ENCODE measurements around the gene LRRC53.

LRRC53 gene

GRCh38 chr1:74429580-74429979 is 82.8 kb downstream of the LRRC53 start:
- H3K4me1 ChIP-seq (ENCODE audit: control insufficient read depth, low read depth, low read length): no peaks in the 10 kb centered on the region

GRCh38 chr1:74427681-74428080 is 84.7 kb downstream of the LRRC53 start:
- Histone ChIP-seq H3K56ac (ENCODE audit: low read length) (no peak overlapping the region), H3K79me2 (ENCODE audit: control insufficient read depth, insufficient read depth, low read length) (no peaks in the 10 kb centered on the region), H4K5ac (ENCODE audit: low read length) (no peak overlapping the region), H3K23ac (ENCODE audit: low read length) (no peak overlapping the region), H3K27me3 (ENCODE audit: insufficient read depth, low read length, poor library complexity) (no peaks in the 10 kb centered on the region), H3K4me2 (ENCODE audit: low read length) (no peak overlapping the region), H2BK5ac (ENCODE audit: low read length) (no peak overlapping the region), H3K36me3 (ENCODE audit: control insufficient read depth, insufficient read depth, low read length) (no peaks in the 10 kb centered on the region), H2BK120ac (ENCODE audit: low read depth, low read length) (no peak overlapping the region), H2AK5ac (ENCODE audit: low read length) (no peak overlapping the region), H3K18ac (ENCODE audit: low read length) (no peak overlapping the region), H3K4me3 (ENCODE audit: low read length) (no peak overlapping the region), H4K8ac (ENCODE audit: low read depth, low read length) (no peak overlapping the region), H3K9ac (ENCODE audit: low read length) (no peak overlapping the region), H2BK15ac (replicated peaks; ENCODE audit: low read depth) (no peak overlapping the region), H3K79me1 (ENCODE audit: low read length) (no peaks in the 10 kb centered on the region), H3K4me1 (ENCODE audit: control insufficient read depth, low read depth, low read length) (no peaks in the 10 kb centered on the region), H3K4ac (ENCODE audit: low read depth, low read length) (no peak overlapping the region), H3K27ac (ENCODE audit: low read depth, low read length) (no peak overlapping the region)
- no CpG with 5 or more reads among the region's 1 CpG for WGBS (ENCODE audit: extremely low coverage, insufficient coverage, low lambda C conversion rate)
- DNase-seq: no peak

More at GRCh38 chr1:74429580-74429979, 82.8 kb downstream of the LRRC53 start:
- Histone ChIP-seq H4K8ac (ENCODE audit: low read depth, low read length) (no peak overlapping the region), H3K4me2 (ENCODE audit: low read length) (no peak overlapping the region), H3K27ac (ENCODE audit: low read depth, low read length) (no peak overlapping the region), H3K36me3 (ENCODE audit: control insufficient read depth, insufficient read depth, low read length) (no peaks in the 10 kb centered on the region), H2BK120ac (ENCODE audit: low read depth, low read length) (no peak overlapping the region), H3K18ac (ENCODE audit: low read length) (no peak overlapping the region), H3K4me3 (ENCODE audit: low read length) (no peak overlapping the region), H2AK5ac (ENCODE audit: low read length) (no peak overlapping the region), H3K23ac (ENCODE audit: low read length) (no peak overlapping the region), H4K5ac (ENCODE audit: low read length) (no peak overlapping the region), H3K79me1 (ENCODE audit: low read length) (no peaks in the 10 kb centered on the region), H2BK5ac (ENCODE audit: low read length) (no peak overlapping the region), H3K56ac (ENCODE audit: low read length) (no peak overlapping the region), H3K27me3 (ENCODE audit: insufficient read depth, low read length, poor library complexity) (no peaks in the 10 kb centered on the region), H2BK15ac (replicated peaks; ENCODE audit: low read depth) (no peak overlapping the region), H3K4ac (ENCODE audit: low read depth, low read length) (no peak overlapping the region), H3K9ac (ENCODE audit: low read length) (no peak overlapping the region), H3K79me2 (ENCODE audit: control insufficient read depth, insufficient read depth, low read length) (no peaks in the 10 kb centered on the region)
- no CpG with 5 or more reads among the region's 3 CpGs for WGBS (ENCODE audit: extremely low coverage, insufficient coverage, low lambda C conversion rate)
- no peak for DNase-seq

GRCh38 chr1:74426208-74426937 is 86.0 kb downstream of the LRRC53 start:
- H4K8ac ChIP-seq (ENCODE audit: low read depth, low read length): no peak overlapping the region
- no peak overlapping the region for H2AK5ac ChIP-seq (ENCODE audit: low read length)
- H3K4me3 ChIP-seq (ENCODE audit: low read length): no peak overlapping the region
- H3K9ac ChIP-seq (ENCODE audit: low read length): no peak overlapping the region
- no peak overlapping the region for H3K27ac ChIP-seq (ENCODE audit: low read depth, low read length)
- no peak overlapping the region for H3K4me2 ChIP-seq (ENCODE audit: low read length)
- no peaks in the 10 kb centered on the region for H3K4me1 ChIP-seq (ENCODE audit: control insufficient read depth, low read depth, low read length)
- no peak overlapping the region for H2BK15ac ChIP-seq (replicated peaks; ENCODE audit: low read depth)
- no peaks in the 10 kb centered on the region for H3K79me1 ChIP-seq (ENCODE audit: low read length)
- DNase-seq: no peak
- H3K23ac ChIP-seq (ENCODE audit: low read length): no peak overlapping the region
- no peaks in the 10 kb centered on the region for H3K36me3 ChIP-seq (ENCODE audit: control insufficient read depth, insufficient read depth, low read length)
- H4K5ac ChIP-seq (ENCODE audit: low read length): no peak overlapping the region
- no peaks in the 10 kb centered on the region for H3K79me2 ChIP-seq (ENCODE audit: control insufficient read depth, insufficient read depth, low read length)
- H3K27me3 ChIP-seq (ENCODE audit: insufficient read depth, low read length, poor library complexity): no peaks in the 10 kb centered on the region
- no peak overlapping the region for H3K56ac ChIP-seq (ENCODE audit: low read length)
- no peak overlapping the region for H3K4ac ChIP-seq (ENCODE audit: low read depth, low read length)
- H3K18ac ChIP-seq (ENCODE audit: low read length): no peak overlapping the region
- WGBS (ENCODE audit: extremely low coverage, insufficient coverage, low lambda C conversion rate): no CpG with 5 or more reads among the region's 7 CpGs
- no peak overlapping the region for H2BK5ac ChIP-seq (ENCODE audit: low read length)
- no peak overlapping the region for H2BK120ac ChIP-seq (ENCODE audit: low read depth, low read length)

- H2BK120ac ChIP-seq (ENCODE audit: low read depth, low read length): no peak overlapping the region
- H3K18ac ChIP-seq (ENCODE audit: low read length): no peak overlapping the region
- H3K4me1 ChIP-seq (ENCODE audit: control insufficient read depth, low read depth, low read length): no peaks in the 10 kb centered on the region
- H2AK5ac ChIP-seq (ENCODE audit: low read length): no peak overlapping the region
- H3K79me2 ChIP-seq (ENCODE audit: control insufficient read depth, insufficient read depth, low read length): no peaks in the 10 kb centered on the region
- no peak overlapping the region for H3K9ac ChIP-seq (ENCODE audit: low read length)
- no peak overlapping the region for H3K4me3 ChIP-seq (ENCODE audit: low read length)
- no peaks in the 10 kb centered on the region for H3K36me3 ChIP-seq (ENCODE audit: control insufficient read depth, insufficient read depth, low read length)
- H3K27ac ChIP-seq (ENCODE audit: low read depth, low read length): no peak overlapping the region
- no peak overlapping the region for H3K23ac ChIP-seq (ENCODE audit: low read length)
- H3K56ac ChIP-seq (ENCODE audit: low read length): no peak overlapping the region
- no peak overlapping the region for H4K5ac ChIP-seq (ENCODE audit: low read length)
- no peak overlapping the region for H3K4ac ChIP-seq (ENCODE audit: low read depth, low read length)
- DNase-seq: no peak
- WGBS (ENCODE audit: extremely low coverage, insufficient coverage, low lambda C conversion rate): no CpG with 5 or more reads among the region's 6 CpGs
- no peaks in the 10 kb centered on the region for H3K79me1 ChIP-seq (ENCODE audit: low read length)
- no peak overlapping the region for H2BK5ac ChIP-seq (ENCODE audit: low read length)
- no peak overlapping the region for H3K4me2 ChIP-seq (ENCODE audit: low read length)
- no peak overlapping the region for H2BK15ac ChIP-seq (replicated peaks; ENCODE audit: low read depth)
- no peak overlapping the region for H4K8ac ChIP-seq (ENCODE audit: low read depth, low read length)
- no peaks in the 10 kb centered on the region for H3K27me3 ChIP-seq (ENCODE audit: insufficient read depth, low read length, poor library complexity)
Observed at GRCh38 chr1:74425676-74426075, 86.7 kb downstream of the LRRC53 start.

GRCh38 chr1:74423471-74423870 is 88.9 kb downstream of the LRRC53 start:
- Histone ChIP-seq H3K9ac (ENCODE audit: low read length) (no peak overlapping the region), H2AK5ac (ENCODE audit: low read length) (no peak overlapping the region), H3K4me1 (ENCODE audit: control insufficient read depth, low read depth, low read length) (no peaks in the 10 kb centered on the region), H4K8ac (ENCODE audit: low read depth, low read length) (no peak overlapping the region), H3K79me1 (ENCODE audit: low read length) (no peaks in the 10 kb centered on the region), H3K4me2 (ENCODE audit: low read length) (no peak overlapping the region), H3K79me2 (ENCODE audit: control insufficient read depth, insufficient read depth, low read length) (no peaks in the 10 kb centered on the region), H3K4me3 (ENCODE audit: low read length) (no peak overlapping the region), H3K23ac (ENCODE audit: low read length) (no peak overlapping the region), H3K4ac (ENCODE audit: low read depth, low read length) (no peak overlapping the region), H2BK15ac (replicated peaks; ENCODE audit: low read depth) (no peak overlapping the region), H3K36me3 (ENCODE audit: control insufficient read depth, insufficient read depth, low read length) (no peaks in the 10 kb centered on the region), H3K56ac (ENCODE audit: low read length) (no peak overlapping the region), H2BK5ac (ENCODE audit: low read length) (no peak overlapping the region), H3K27ac (ENCODE audit: low read depth, low read length) (no peak overlapping the region), H4K5ac (ENCODE audit: low read length) (no peak overlapping the region), H3K27me3 (ENCODE audit: insufficient read depth, low read length, poor library complexity) (no peaks in the 10 kb centered on the region), H2BK120ac (ENCODE audit: low read depth, low read length) (no peak overlapping the region), H3K18ac (ENCODE audit: low read length) (no peak overlapping the region)
- no CpG with 5 or more reads among the region's 2 CpGs for WGBS (ENCODE audit: extremely low coverage, insufficient coverage, low lambda C conversion rate)
- DNase-seq: no peak

Measured in mesendoderm (in vitro differentiated cells).